Lower leg skin (tissue), 3 donors: Measurements from ENCODE around the gene LECT2.

Source experiments
- CTCF ChIP-seq, 3 donors: fragments of 450-650 bp; IDR thresholded peaks; one replicate each; pipeline ENCODE4 v1.5.1; 2016; ENCODE audit warnings: antibody characterized with exemption in 3 of 3, mild to moderate bottlenecking in 3 of 3, moderate library complexity in 2 of 3
- POLR2A ChIP-seq, 2 donors: fragments of 450-650 bp; IDR thresholded peaks; one replicate each; pipeline ENCODE4 v1.6.1; 2016 to 2017; ENCODE audit warnings: antibody characterized with exemption in 2 of 2, mild to moderate bottlenecking in 1 of 2, moderate library complexity in 1 of 2

- TF ChIP-seq CTCF (IDR thresholded peaks at IDR 0.05) (no peak), POLR2A (IDR thresholded peaks at IDR 0.05) (no peak)
These were observed 2.1 kb downstream of the LECT2 start for GRCh38 chr5:135952683-135953082.
